ENCODE data around the gene SRGAP1. TPM values are rescaled to one million over a fixed set of nuclear protein-coding genes. Genes with fewer than 3 reads are reported as not detected.

The SRGAP1 gene
- total RNA-seq, 2 donors from 2014 or later: 0.06 to 0.29 TPM

- H3K27ac Mint-ChIP-seq: no peak overlapping the region
- no peak overlapping the region for H3K4me3 Mint-ChIP-seq
- H3K4me1 Mint-ChIP-seq: no peaks in the 10 kb centered on the region
- no peak for ATAC-seq (replicated peaks)
- H3K27me3 Mint-ChIP-seq: peaks cover 4% of the 10 kb centered on the region
- no peaks in the 10 kb centered on the region for H3K9me3 Mint-ChIP-seq
- H3K36me3 Mint-ChIP-seq (ENCODE audit: low read depth): no peaks in the 10 kb centered on the region
Measured at GRCh38 chr12:63916561-63917476, 72.3 kb downstream of the SRGAP1 start.

DNA sequence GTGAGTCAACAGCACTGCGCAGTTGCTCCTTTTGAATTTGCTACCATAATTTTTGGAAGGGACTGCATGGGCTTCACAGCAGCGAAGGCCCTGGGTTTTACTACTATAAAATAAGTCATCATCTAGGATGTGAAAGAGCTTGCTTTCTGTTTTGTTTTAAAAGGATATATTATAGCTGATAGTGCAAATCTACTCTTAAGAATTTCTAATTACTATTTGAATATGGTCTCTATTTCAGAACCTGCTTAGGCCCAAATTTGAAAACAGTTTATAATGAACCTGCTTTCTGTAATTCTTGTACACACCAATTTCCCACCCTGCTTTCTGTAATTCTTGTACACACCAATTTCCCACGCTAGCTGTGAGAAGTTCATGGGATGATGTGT, 73.0 kb downstream of the SRGAP1 start:
- no peak for ATAC-seq (replicated peaks)
- Mint-ChIP-seq H3K36me3 (ENCODE audit: low read depth) (no peaks in the 10 kb centered on the region), H3K4me1 (no peaks in the 10 kb centered on the region), H3K27me3 (peaks cover 4% of the 10 kb centered on the region), H3K4me3 (no peak overlapping the region), H3K27ac (no peak overlapping the region), H3K9me3 (no peaks in the 10 kb centered on the region)

DNA sequence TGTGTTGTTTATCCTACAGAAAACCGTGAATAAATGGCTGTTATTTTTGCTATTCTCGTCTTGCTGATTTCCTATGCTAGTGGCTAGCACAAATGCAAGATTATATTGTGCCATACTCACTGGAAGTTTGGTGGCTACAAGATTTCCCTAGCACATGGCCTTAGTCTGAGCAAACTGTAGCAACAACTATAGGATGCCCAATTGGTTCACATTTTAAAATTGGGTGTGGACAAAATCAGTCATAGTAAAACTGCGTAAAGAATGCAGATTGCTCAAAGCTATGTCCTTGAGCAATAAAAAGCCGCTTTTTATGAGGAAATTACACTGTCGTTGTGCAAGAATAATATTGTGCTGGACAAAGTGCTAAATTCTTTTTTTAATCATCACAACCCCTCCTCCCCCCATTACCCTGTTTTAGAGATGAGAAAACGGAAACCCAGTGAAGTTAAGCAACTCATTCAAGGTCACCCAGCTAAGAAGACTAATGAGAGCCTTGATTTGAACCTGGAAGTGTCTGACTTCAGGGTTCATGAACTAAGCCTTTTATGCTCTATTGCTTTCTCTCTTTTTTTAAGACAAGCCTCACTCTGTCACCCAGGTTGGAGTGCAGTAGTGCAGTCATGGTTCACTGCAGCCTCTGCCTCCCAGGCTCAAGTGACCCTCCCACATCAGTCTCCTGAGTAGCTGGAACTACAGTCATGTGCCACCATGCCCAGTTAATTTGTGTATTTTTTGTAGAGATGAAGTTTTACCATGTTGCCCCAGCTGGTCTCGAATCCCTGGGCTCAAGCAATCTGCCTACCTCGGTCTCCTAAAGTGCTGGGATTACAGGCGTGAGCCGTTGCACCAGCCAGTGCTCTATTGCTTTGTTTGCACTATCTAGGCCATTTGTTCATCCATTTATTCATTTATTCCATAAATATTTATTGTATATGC, 73.6 kb downstream of the SRGAP1 start:
- peaks cover 4% of the 10 kb centered on the region for H3K27me3 Mint-ChIP-seq
- H3K4me3 Mint-ChIP-seq: no peak overlapping the region
- no peaks in the 10 kb centered on the region for H3K9me3 Mint-ChIP-seq

DNA sequence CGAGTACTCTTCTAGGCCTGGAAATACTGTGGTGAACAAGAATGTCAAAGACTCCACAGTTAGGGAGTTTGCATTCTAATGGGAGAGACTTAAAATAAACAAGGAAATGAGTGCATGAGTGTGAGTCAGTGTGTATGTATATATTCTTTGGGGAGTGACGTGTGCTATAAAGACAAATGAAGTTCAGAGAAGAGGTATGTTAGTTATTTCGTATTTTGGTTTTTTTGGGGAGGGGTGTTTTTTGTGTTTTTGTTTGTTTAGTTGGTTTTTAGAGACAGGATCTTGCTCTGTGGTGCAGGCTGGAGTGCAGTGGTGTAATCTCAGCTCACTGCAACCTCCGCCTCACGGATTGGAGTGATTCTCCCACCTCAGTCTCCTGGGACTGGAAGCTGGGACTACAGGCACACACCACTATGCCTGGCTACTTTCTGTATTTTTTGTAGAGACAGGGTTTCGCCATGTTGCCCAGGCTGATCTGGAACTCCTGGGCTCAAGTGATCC, 74.3 kb downstream of the SRGAP1 start:
- H3K36me3 Mint-ChIP-seq (ENCODE audit: low read depth): no peaks in the 10 kb centered on the region
- no peaks in the 10 kb centered on the region for H3K4me1 Mint-ChIP-seq
- no peak for ATAC-seq (replicated peaks)
- H3K4me3 Mint-ChIP-seq: no peak overlapping the region
- H3K9me3 Mint-ChIP-seq: no peaks in the 10 kb centered on the region
- no peak overlapping the region for H3K27ac Mint-ChIP-seq
- H3K27me3 Mint-ChIP-seq: peaks cover 4% of the 10 kb centered on the region

More for the DNA sequence above, 73.6 kb downstream of the SRGAP1 start:
- Mint-ChIP-seq H3K4me1 (no peaks in the 10 kb centered on the region), H3K36me3 (ENCODE audit: low read depth) (no peaks in the 10 kb centered on the region), H3K27ac (no peak overlapping the region)
- ATAC-seq (replicated peaks): no peak

DNA sequence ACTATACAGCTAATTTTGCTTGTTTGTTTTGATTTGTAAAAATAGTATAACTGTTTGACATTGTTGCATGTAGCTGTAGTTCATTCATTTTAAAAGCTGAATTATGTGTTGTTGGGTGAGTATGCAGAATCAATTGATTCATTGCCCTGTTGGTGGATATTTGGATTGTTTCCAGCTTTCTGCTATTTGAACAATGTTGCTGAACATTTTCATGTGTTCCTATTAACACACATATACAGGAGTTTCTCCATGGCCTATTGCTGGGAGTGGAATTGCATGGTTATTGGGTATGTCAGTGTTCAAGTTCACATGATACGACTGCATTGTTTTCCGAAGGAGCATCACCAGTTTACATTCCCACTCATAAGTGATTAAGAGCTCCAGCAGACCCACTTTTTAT, 75.3 kb downstream of the SRGAP1 start:
- H3K9me3 Mint-ChIP-seq: no peaks in the 10 kb centered on the region
- ATAC-seq (replicated peaks): no peak

GRCh38 chr12:63921157-63921556, 76.7 kb downstream of the SRGAP1 start:
- H3K4me1 Mint-ChIP-seq: no peaks in the 10 kb centered on the region
- H3K9me3 Mint-ChIP-seq: no peaks in the 10 kb centered on the region
- H3K36me3 Mint-ChIP-seq (ENCODE audit: low read depth): no peaks in the 10 kb centered on the region
- no peak for ATAC-seq (replicated peaks)
- no peak overlapping the region for H3K4me3 Mint-ChIP-seq
- H3K27ac Mint-ChIP-seq: no peak overlapping the region
- H3K27me3 Mint-ChIP-seq: peaks cover 4% of the 10 kb centered on the region

More for the DNA sequence above, 75.3 kb downstream of the SRGAP1 start:
- Mint-ChIP-seq H3K27ac (no peak overlapping the region), H3K4me3 (no peak overlapping the region), H3K4me1 (no peaks in the 10 kb centered on the region), H3K27me3 (peaks cover 4% of the 10 kb centered on the region), H3K36me3 (ENCODE audit: low read depth) (no peaks in the 10 kb centered on the region)

DNA sequence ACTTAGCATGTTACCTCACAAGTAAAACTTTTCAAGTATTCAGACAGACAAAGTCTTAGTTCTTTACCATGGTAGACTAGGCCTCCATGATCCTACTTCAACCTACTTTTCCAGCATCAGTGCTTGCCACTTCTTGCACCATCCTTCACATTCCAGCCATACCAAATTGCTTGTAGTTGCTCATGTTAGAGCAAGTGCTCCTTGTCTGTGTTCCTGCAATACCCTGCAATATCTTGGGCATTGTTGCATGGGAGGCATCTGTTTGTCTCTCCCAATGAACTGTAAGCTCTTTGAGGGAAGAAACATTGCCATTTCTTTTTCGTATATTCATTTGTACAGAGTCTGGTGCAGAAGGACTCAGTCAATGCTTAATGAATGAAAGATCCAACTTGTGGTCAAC, 78.0 kb downstream of the SRGAP1 start:
- Mint-ChIP-seq H3K27ac (no peak overlapping the region), H3K4me3 (no peak overlapping the region), H3K9me3 (no peaks in the 10 kb centered on the region), H3K27me3 (peaks cover 11% of the 10 kb centered on the region), H3K4me1 (no peaks in the 10 kb centered on the region), H3K36me3 (ENCODE audit: low read depth) (no peaks in the 10 kb centered on the region)
- ATAC-seq (replicated peaks): no peak

- Mint-ChIP-seq H3K4me1 (no peaks in the 10 kb centered on the region), H3K9me3 (no peaks in the 10 kb centered on the region), H3K4me3 (no peak overlapping the region), H3K27me3 (peaks cover 7% of the 10 kb centered on the region), H3K36me3 (ENCODE audit: low read depth) (no peaks in the 10 kb centered on the region), H3K27ac (no peak overlapping the region)
- no peak for ATAC-seq (replicated peaks)
Measured at GRCh38 chr12:63924781-63925180, 80.3 kb downstream of the SRGAP1 start.

- no peak overlapping the region for H3K4me3 Mint-ChIP-seq
- no peak for ATAC-seq (replicated peaks)
- no peaks in the 10 kb centered on the region for H3K36me3 Mint-ChIP-seq (ENCODE audit: low read depth)
- no peak overlapping the region for H3K27ac Mint-ChIP-seq
- H3K9me3 Mint-ChIP-seq: no peaks in the 10 kb centered on the region
- H3K4me1 Mint-ChIP-seq: no peaks in the 10 kb centered on the region
- peaks cover 21% of the 10 kb centered on the region for H3K27me3 Mint-ChIP-seq
Measured at GRCh38 chr12:63927511-63927910, 83.0 kb downstream of the SRGAP1 start.

GRCh38 chr12:63928305-63928704, 83.8 kb downstream of the SRGAP1 start:
- Mint-ChIP-seq H3K4me1 (no peaks in the 10 kb centered on the region), H3K9me3 (no peaks in the 10 kb centered on the region), H3K4me3 (no peak overlapping the region), H3K36me3 (ENCODE audit: low read depth) (no peaks in the 10 kb centered on the region), H3K27ac (no peak overlapping the region), H3K27me3 (peaks cover 24% of the 10 kb centered on the region)
- ATAC-seq (replicated peaks): peak; percentile 74

DNA sequence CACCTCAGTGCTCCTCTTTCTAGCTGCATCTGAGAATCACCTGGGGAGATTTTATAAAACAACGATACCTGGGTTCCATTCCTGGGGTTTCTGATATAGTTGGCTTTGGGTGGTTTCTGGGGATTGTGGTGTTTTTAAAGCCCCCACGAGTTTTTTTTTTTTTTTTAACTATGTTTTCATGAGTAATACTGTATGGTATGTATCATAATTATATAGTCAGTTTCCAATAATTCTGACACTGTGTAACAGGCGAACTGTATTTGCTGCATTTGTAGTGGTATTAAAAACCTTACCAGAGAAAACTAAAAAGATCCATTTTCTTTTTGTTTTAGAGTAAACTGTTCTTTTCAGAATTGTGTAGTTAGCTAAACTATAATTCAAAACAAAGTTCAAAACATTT, 84.9 kb downstream of the SRGAP1 start:
- Mint-ChIP-seq H3K36me3 (ENCODE audit: low read depth) (no peaks in the 10 kb centered on the region), H3K4me1 (no peaks in the 10 kb centered on the region), H3K9me3 (no peaks in the 10 kb centered on the region), H3K27me3 (peaks cover 29% of the 10 kb centered on the region), H3K27ac (no peak overlapping the region), H3K4me3 (no peak overlapping the region)
- ATAC-seq (replicated peaks): no peak

DNA sequence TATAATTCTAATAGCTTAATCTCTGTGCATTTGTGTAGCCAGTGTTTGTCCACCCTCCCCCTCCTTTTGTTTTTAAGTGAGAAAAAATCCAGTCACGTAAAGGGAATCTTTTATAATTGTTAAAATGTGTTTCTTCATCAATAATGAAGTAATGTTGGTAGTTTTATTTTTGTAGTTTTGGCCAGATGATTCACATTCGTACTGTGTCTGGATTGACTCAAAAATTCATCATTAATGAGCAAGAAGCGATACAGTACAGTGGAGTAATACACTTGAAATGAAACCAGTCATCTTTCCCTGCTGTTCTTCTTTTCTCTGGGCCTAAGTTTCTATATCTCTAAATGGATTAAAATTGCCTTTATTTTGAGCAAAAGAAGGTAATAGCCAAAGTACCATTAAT, 86.5 kb downstream of the SRGAP1 start:
- peaks cover 35% of the 10 kb centered on the region for H3K27me3 Mint-ChIP-seq
- H3K4me3 Mint-ChIP-seq: no peak overlapping the region
- no peaks in the 10 kb centered on the region for H3K36me3 Mint-ChIP-seq (ENCODE audit: low read depth)
- ATAC-seq (replicated peaks): peak; percentile 26
- no peaks in the 10 kb centered on the region for H3K9me3 Mint-ChIP-seq
- H3K4me1 Mint-ChIP-seq: no peaks in the 10 kb centered on the region
- H3K27ac Mint-ChIP-seq: no peak overlapping the region

DNA sequence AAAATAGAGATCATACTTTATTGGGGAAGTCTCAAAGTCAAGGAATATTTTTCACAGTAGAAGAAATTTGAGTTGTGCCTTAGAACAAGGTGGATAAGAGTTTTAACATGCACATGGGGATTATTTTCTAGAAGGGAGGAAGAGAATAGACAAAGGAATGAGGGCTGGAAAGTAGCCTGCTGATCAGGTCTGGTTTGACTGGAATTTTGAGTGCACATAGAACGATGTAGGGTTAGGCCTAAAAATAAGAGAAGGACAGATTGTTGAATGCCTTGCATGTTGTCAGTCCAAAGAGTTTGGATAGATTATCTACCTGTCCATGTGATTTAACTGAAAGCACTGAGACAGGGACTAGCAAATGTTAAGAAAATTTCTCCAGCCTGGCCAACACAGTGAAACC, 87.2 kb downstream of the SRGAP1 start:
- Mint-ChIP-seq H3K27ac (no peak overlapping the region), H3K4me3 (no peak overlapping the region), H3K27me3 (peaks cover 35% of the 10 kb centered on the region), H3K36me3 (ENCODE audit: low read depth) (no peaks in the 10 kb centered on the region), H3K4me1 (no peaks in the 10 kb centered on the region), H3K9me3 (no peaks in the 10 kb centered on the region)
- ATAC-seq (replicated peaks): no peak

- Mint-ChIP-seq H3K27me3 (peaks cover 28% of the 10 kb centered on the region), H3K4me3 (no peak overlapping the region), H3K36me3 (ENCODE audit: low read depth) (no peaks in the 10 kb centered on the region), H3K4me1 (no peaks in the 10 kb centered on the region), H3K9me3 (no peaks in the 10 kb centered on the region), H3K27ac (no peak overlapping the region)
- ATAC-seq (replicated peaks): no peak
Measured at GRCh38 chr12:63934936-63935335, 90.4 kb downstream of the SRGAP1 start.
